HCT116 (cell line): ENCODE results near the gene GSN. TPM values are rescaled to one million over a fixed set of nuclear protein-coding genes. Genes with fewer than 3 reads are reported as not detected.

Source experiments
- ATAC-seq: fragments of 200-7000 bp; cut with Tn5 transposase; 2 replicates; pipeline ENCODE4 v1.9.1; 2020; ENCODE audit warnings: mild to moderate bottlenecking, moderate library complexity
- BruUV-seq: library from RNA; stranded (reverse); fragments of 400-500 nt; replicated peaks from 2 replicates; lab custom pipeline; 2021; lab: Mats Ljungman, UMichigan
- CTCF ChIA-PET: fragments of 300-600 bp; sonication (Branson Sonifier 250); formaldehyde crosslinking; loops from one replicate; lab custom pipeline; 2021; ENCODE audit warnings: antibody characterized with exemption; lab: Charles Lee
- POLR2A ChIA-PET: fragments of 300-600, 350-600 bp; sonication (Branson Sonifier 250); formaldehyde crosslinking; loops from one replicate; lab custom pipeline; 2021; ENCODE audit warnings: antibody characterized with exemption; lab: Charles Lee
- RAD21 ChIA-PET, 2 experiments: fragments of 300-600 bp; sonication (Branson Sonifier 250); formaldehyde crosslinking; loops; one replicate each; lab custom pipeline; 2023; ENCODE audit warnings: low total read pairs in 2 of 2; ENCODE audit not compliant: uncharacterized antibody in 2 of 2, unreplicated experiment in 2 of 2, low non-redundant PET in 1 of 2; lab: Charles Lee
- DNase-seq: peaks from one replicate; pipeline ENCODE4 v3.0.0-alpha.2; 2010; ENCODE audit warnings: low read depth, low spot score
- H2AFZ ChIP-seq: fragments of 200-600 bp; shearing (Covaris generic), sonication (generic); 2 replicates; pipeline ENCODE4 v1.6.1; 2017; ENCODE audit warnings: low read depth, mixed run types, mixed read lengths, antibody characterized with exemption, low read length; ENCODE audit not compliant: poor library complexity, severe bottlenecking
- H3K27ac ChIP-seq: 2 replicates; pipeline ENCODE4 v1.5.1; 2012; ENCODE audit warnings: low read depth, low read length
- H3K27me3 ChIP-seq: fragments of 200-600 bp; sonication (generic); 2 replicates; pipeline ENCODE4 v1.6.1; 2016; ENCODE audit warnings: mixed run types, low read length, mixed read lengths; ENCODE audit not compliant: insufficient read depth
- H3K36me3 ChIP-seq, 2 experiments: fragments of 200-500 bp in 1 of 2; fragments of 200-600 bp in 1 of 2; sonication (Bioruptor generic) in 1 of 2; sonication (generic) in 1 of 2; 2 replicates each; pipeline versions ENCODE4 v1.5.1 to v1.6.1; 2014 to 2016; ENCODE audit warnings: low read length in 2 of 2, inconsistent platforms in 1 of 2, mixed read lengths in 1 of 2, mixed run types in 1 of 2; ENCODE audit not compliant: insufficient read depth in 2 of 2, control insufficient read depth in 1 of 2
- H3K4me1 ChIP-seq, 2 experiments: fragments of 200-600 bp in 1 of 2; sonication (generic) in 1 of 2; 2 replicates each; pipeline versions ENCODE4 v1.5.1 to v1.6.1; 2012 to 2017; ENCODE audit warnings: low read length in 2 of 2, inconsistent platforms in 1 of 2, mild to moderate bottlenecking in 1 of 2, mixed read lengths in 1 of 2, mixed run types in 1 of 2, moderate library complexity in 1 of 2; ENCODE audit not compliant: insufficient read depth in 2 of 2, control insufficient read depth in 1 of 2
- H3K4me2 ChIP-seq: fragments of 200-600 bp; sonication (generic); 2 replicates; pipeline ENCODE4 v1.6.1; 2017; ENCODE audit warnings: mixed run types, low read length, mixed read lengths
- H3K4me3 ChIP-seq, 2 experiments: fragments of 200-600 bp in 1 of 2; sonication (generic) in 1 of 2; replicated peaks in 1 of 2; 2 replicates each; pipeline ENCODE4 v1.5.1; 2011 to 2016; ENCODE audit warnings: low read length in 2 of 2, control low read depth in 1 of 2, low read depth in 1 of 2, mild to moderate bottlenecking in 1 of 2, mixed read lengths in 1 of 2, mixed run types in 1 of 2
- H3K79me2 ChIP-seq: fragments of 200-600 bp; sonication (generic); 2 replicates; pipeline ENCODE4 v1.6.1; 2017; ENCODE audit warnings: mild to moderate bottlenecking, mixed run types, low read length, moderate library complexity, mixed read lengths; ENCODE audit not compliant: insufficient read depth
- H3K9ac ChIP-seq: fragments of 200-600 bp; sonication (generic); 2 replicates; pipeline ENCODE4 v1.6.1; 2016; ENCODE audit warnings: low read length, mixed read lengths
- H3K9me2 ChIP-seq: fragments of 200-600 bp; sonication (generic), shearing (Covaris generic); 2 replicates; pipeline ENCODE4 v1.6.1; 2017; ENCODE audit warnings: mixed run types, mild to moderate bottlenecking, moderate library complexity; ENCODE audit not compliant: insufficient read depth
- H3K9me3 ChIP-seq, 2 experiments: fragments of 200-500 bp in 1 of 2; fragments of 200-600 bp in 1 of 2; sonication (Bioruptor generic) in 1 of 2; sonication (generic) in 1 of 2; 2 replicates each; pipeline ENCODE4 v1.6.1; 2014 to 2017; ENCODE audit warnings: low read length in 2 of 2, mixed read lengths in 2 of 2, inconsistent platforms in 1 of 2, low read depth in 1 of 2, mild to moderate bottlenecking in 1 of 2, mixed run types in 1 of 2, moderate library complexity in 1 of 2; ENCODE audit not compliant: control insufficient read depth in 1 of 2, insufficient read depth in 1 of 2
- H4K20me1 ChIP-seq: fragments of 200-600 bp; sonication (generic), shearing (Covaris generic); 2 replicates; pipeline ENCODE4 v1.6.1; 2017; ENCODE audit warnings: mixed run types, mild to moderate bottlenecking, moderate library complexity; ENCODE audit not compliant: insufficient read depth
- ATF3 ChIP-seq: IDR thresholded peaks from 2 replicates; pipeline ENCODE4 v1.6.1; 2012
- CBX3 ChIP-seq: IDR thresholded peaks from 2 replicates; pipeline ENCODE4 v1.6.1; 2012; ENCODE audit warnings: low read depth
- CEBPB ChIP-seq: IDR thresholded peaks from 2 replicates; pipeline ENCODE4 v1.6.1; 2012; ENCODE audit warnings: low read depth
- CTCF ChIP-seq, 3 experiments: fragments of 200-600 bp in 1 of 3; sonication (generic) in 1 of 3; IDR thresholded peaks in 2 of 3; conservative IDR thresholded peaks in 1 of 3; 2 replicates each; pipeline ENCODE4 v1.5.1; 2012 to 2017; ENCODE audit warnings: low read depth in 2 of 3, low read length in 2 of 3, antibody characterized with exemption in 1 of 3, borderline replicate concordance in 1 of 3, control low read depth in 1 of 3, mild to moderate bottlenecking in 1 of 3, mixed read lengths in 1 of 3, mixed run types in 1 of 3, moderate library complexity in 1 of 3; ENCODE audit not compliant: insufficient read depth in 1 of 3
- ELF1 ChIP-seq: IDR thresholded peaks from 2 replicates; pipeline ENCODE4 v1.6.1; 2012; ENCODE audit warnings: low read depth, borderline replicate concordance
- EZH2 ChIP-seq: fragments of 200-600 bp; sonication (generic); IDR thresholded peaks from 2 replicates; pipeline ENCODE4 v1.6.1; 2017; ENCODE audit warnings: antibody characterized with exemption, mixed run types
- FOSL1 ChIP-seq: IDR thresholded peaks from 2 replicates; pipeline ENCODE4 v1.6.1; 2012; ENCODE audit warnings: low read depth
- JUND ChIP-seq: IDR thresholded peaks from 2 replicates; pipeline ENCODE4 v1.6.1; 2012
- POLR2AphosphoS5 ChIP-seq: IDR thresholded peaks from 2 replicates; pipeline ENCODE4 v1.6.1; 2011; ENCODE audit warnings: mild to moderate bottlenecking, low read depth, low read length, moderate library complexity
- RAD21 ChIP-seq: IDR thresholded peaks from 2 replicates; pipeline ENCODE4 v1.6.1; 2012; ENCODE audit warnings: low read depth, mild to moderate bottlenecking
- SP1 ChIP-seq: IDR thresholded peaks from 2 replicates; pipeline ENCODE4 v1.6.1; 2012; ENCODE audit warnings: low read depth
- YY1 ChIP-seq: IDR thresholded peaks from 2 replicates; pipeline ENCODE4 v1.6.1; 2011; ENCODE audit warnings: low read length, low read depth, moderate library complexity, mild to moderate bottlenecking; ENCODE audit not compliant: insufficient replicate concordance; ENCODE audit errors: extremely low read depth
- ZBTB33 ChIP-seq: IDR thresholded peaks from 2 replicates; pipeline ENCODE4 v1.6.1; 2011; ENCODE audit warnings: mild to moderate bottlenecking, low read length, moderate library complexity; ENCODE audit not compliant: insufficient replicate concordance; ENCODE audit errors: extremely low read depth
- ZFX ChIP-seq: fragments of 450-650 bp; IDR thresholded peaks from 2 replicates; pipeline ENCODE4 v1.6.1; 2017
- ZNF274 ChIP-seq: fragments of 200-500 bp; sonication (Bioruptor generic); IDR thresholded peaks from 2 replicates; pipeline ENCODE4 v1.6.1; 2014; ENCODE audit warnings: mild to moderate bottlenecking, low read depth, low read length, inconsistent platforms
- intact Hi-C: fragments of 100-400 bp; cut with micrococcal nuclease; formaldehyde crosslinking; loops from 2 replicates; pipeline ENCODE4 v1.10.0; 2022
- total RNA-seq: library from RNA; stranded (reverse); gene quantifications from one replicate; pipeline ENCODE4 v1.2.1, GENCODE V29; 2021; ENCODE audit not compliant: unreplicated experiment

Gene GSN
- total RNA-seq, 1 experiment from 2014 or later, result 71.3 TPM

- intact Hi-C loops, result no loop called here
- TF ChIP-seq ATF3 (no peak), ZBTB33 (no peak), JUND (no peak), POLR2AphosphoS5 (no peak), ZFX (no peak), CTCF (IDR thresholded peaks at IDR 0.05 in 2 of 3, conservative IDR thresholded peaks at IDR 0.05 in 1 of 3; ENCODE audit: borderline replicate concordance in 1 of 3, insufficient read depth in 1 of 3, low read depth in 2 of 3, low read length in 2 of 3) (no peak), YY1 (no peak), RAD21 (no peak), CEBPB (no peak), CBX3 (no peak), FOSL1 (no peak), EZH2 (no peak), SP1 (no peak), ELF1 (no peak), ZNF274 (no peak)
- Histone ChIP-seq H2AFZ (no peak overlapping the region), H3K4me1 (peaks cover 9 to 13% of the 10 kb centered on the region in 2 experiments; a peak in 3 of 4 replicates), H4K20me1 (no peaks in the 10 kb centered on the region), H3K9me2 (no peaks in the 10 kb centered on the region), H3K27ac (no peak overlapping the region), H3K79me2 (no peaks in the 10 kb centered on the region), H3K27me3 (no peaks in the 10 kb centered on the region), H3K4me3 (no peak overlapping the region), H3K4me2 (no peak overlapping the region), H3K36me3 (no peaks in the 10 kb centered on the region; a peak in 1 of 4 replicates), H3K9ac (no peak overlapping the region), H3K9me3 (no peaks in the 10 kb centered on the region)
- ChIA-PET CTCF (interaction anchor here (0.8 kb wide), 1 partner anchor 134 kb away, joined by 3 read pairs; no protein-coding TSS in a partner anchor), POLR2A (no interaction called here), RAD21 (no interaction called here)
- no peak for DNase-seq
- no TSS peak for BruUV-seq
- ATAC-seq, result no peak
Measured at GRCh38 chr9:121348221-121348620, 80.3 kb downstream of the GSN start.
